Activated CD4-positive, alpha-beta T cell treated with anti-CD3 and anti-CD28 coated beads, Interleukin-2, amount 50 U/mL, for 1 hour (primary cell): ENCODE measurements around the gene RNF213.
A peak's percentile ranks its signal among the peaks of the same experiment; 100 is the strongest.

Experiments
- DNase-seq: peaks from one replicate; pipeline ENCODE4 v3.0.0-alpha.2; 2020

The RNF213 gene

DNA sequence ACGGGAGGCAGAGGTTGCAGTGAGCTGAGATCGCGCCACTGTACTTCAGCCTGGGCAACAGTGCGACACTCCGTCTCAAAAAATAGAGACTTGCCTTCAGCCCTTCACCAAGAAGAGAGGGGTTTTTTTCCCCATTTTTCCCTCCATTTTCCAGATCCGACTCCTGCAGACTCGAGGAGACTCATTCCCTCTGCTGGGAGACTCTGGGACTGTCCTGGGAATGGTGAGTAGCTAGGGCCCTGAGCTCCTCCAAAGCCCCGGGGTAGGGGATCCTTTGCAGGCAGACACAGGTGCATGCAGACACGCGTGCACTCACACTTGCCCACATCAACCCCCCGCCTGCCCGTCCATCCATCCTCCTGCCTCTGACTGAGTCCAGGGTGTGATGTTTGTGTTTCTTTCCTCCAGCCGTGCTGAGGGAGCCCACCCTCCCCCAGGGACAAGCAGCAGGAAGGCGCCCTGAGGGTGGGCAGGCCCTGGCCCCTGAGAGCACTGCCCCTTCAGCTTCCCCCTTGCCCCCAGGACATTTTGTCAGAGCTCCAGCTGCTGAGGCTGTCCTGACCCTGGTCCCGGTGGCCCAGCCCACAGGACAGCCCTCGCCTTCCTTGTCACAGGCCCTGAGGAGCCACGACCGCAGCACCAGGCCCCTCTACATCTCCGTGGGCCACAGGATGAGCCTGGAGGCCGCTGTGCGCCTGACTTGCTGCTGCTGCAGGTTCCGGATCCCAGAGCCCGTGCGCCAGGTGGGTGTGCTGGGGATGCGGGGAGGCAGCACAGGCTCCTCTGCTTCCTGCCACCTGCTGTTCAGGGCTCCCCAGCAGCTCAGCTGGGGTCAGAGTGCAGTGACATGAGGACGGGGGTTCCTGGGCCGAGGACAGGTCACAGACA, 164.5 kb downstream of the RNF213 start:
- no peak for DNase-seq

DNA sequence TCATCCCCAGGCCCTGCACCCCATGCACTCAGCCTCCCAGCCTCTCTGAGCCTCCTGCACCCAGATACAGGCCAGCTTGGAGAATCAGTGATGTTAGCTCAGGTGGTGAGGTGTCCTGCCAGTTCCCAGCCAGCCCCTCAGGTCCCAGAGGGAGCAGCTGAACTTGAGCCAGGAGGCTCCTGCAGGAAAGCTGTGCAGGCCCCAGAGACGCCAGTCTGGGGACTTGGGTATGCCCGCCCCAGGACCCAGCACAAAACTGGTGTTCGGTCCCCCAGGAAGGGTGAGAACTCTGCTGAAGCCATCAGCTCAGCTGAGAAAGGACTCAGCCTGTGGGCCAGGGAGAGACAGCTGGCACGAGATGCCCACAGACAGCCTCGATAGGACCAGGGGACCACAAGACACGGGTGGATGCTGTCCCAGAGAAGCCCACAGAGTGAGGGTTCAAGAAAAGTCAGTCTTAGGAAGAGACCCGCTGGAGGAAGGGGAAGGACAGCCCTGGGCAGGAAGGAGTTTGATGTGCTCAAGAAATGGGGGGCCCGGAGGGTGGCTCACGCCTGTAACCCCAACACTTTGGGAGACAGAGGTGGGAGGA, 165.3 kb downstream of the RNF213 start:
- DNase-seq: no peak

GRCh38 chr17:80426671-80427326, 166.1 kb downstream of the RNF213 start:
- peak; percentile 89 for DNase-seq

- DNase-seq: no peak
These were observed 167.0 kb downstream of the RNF213 start for GRCh38 chr17:80427366-80428282.

GRCh38 chr17:80428363-80428762, 167.7 kb downstream of the RNF213 start:
- DNase-seq: no peak

DNA sequence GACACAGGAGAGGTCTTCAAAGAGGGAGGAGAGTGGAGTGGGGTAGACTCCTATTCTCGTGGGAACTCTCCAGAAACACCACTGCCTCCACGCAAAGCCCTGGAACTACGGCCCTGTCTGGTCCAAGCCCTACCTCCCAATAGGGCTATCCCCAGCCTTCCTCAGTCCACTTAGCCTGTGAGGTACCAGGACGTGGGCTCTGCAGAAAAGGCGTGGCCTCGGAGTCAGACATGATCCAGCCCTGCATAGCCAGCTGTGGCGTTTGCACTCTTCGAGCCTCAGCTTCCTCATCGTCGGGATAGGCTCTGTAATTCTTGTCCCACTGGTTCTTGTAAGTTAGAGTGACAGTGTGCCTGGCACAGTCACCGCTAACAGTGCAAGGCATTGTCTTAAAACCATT, 168.1 kb downstream of the RNF213 start:
- no peak for DNase-seq

GRCh38 chr17:80429356-80430275, 169.0 kb downstream of the RNF213 start:
- no peak for DNase-seq

DNA sequence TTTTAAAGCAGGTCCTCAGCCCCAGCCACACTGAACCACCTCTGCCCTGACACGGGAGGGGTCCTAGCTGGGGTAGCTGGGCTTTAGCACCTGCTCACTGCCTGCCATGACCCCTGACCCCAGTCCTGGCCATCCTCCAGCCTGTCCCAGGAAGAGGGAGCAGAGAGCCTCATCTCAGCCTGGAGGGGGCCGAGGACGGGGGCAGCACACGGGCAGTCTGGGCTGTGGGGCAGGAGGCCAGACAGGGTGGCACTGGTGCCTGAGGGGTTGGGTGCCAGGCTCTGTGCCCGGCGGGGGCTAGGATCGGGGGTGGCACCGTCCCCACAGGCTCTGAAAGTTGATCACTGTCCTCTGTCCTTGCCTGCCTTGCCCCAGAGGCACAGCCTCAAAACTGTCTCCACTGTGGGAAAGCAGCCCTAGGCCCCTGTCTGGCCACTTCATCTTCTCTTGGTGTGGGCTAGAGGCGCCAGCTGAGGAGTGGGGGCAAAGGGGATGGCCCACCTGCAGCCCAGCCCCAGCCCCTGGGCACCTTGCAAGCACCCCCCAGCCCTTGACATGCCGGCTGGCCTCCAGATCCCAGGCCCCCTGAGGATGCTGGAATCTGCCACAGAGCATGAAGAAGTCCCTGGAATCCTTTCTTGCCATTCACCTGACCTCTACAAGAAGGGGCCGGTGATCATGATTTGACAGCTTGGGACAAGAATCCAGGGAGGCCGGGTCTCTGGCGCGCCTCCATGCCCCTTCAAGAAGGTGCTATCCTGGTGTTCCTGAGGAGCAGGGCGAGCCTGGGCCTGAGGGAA, 170.0 kb downstream of the RNF213 start:
- DNase-seq: no peak

DNA sequence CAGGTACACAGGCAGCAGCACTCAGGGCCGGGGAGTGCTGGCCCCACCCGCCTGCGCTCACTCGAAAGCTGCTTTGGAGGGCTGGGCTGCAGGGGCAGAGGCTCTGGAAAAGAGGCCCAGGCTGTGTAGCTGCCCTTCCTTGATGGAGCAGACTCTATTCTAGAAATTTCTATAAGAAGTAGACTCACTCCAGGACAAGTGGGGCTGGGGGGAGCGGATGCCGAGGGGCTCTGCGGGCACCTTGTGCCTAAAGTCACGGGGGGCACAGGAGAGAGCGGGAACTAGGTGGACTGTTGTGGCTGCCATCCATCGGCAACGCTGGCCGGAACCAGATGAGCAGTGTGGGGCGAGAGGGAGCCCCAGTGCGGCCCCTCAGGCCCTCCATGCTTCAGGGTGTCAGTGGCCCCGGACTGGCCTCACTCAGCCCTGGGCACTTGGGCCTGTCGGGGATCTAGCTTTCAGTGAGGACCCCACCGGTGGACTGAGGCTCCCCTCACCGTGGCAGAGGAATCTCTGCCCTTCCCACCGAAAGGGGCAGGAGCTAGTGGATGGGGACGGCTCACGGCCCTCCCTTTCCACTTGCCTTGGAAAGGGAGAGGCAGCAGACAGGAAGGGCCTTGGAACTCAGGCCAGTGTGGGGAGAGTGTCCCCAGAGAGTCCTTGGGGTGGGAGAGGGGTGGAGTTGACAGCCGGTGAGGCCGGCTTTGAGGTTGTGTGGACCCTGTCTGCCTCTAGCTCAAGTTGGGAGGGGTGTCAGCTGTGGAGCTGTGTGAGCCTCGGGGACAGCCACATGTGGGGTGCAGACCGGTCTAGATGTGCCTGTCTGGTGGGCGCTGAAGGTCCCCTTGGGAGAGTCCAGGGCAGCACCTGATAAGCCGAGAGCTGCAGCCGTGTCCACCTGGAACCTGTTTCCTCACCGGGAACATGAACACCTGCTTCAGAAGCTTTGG, 170.9 kb downstream of the RNF213 start:
- no peak for DNase-seq

- DNase-seq: no peak
These were observed 171.8 kb downstream of the RNF213 start for GRCh38 chr17:80432350-80432955.

DNA sequence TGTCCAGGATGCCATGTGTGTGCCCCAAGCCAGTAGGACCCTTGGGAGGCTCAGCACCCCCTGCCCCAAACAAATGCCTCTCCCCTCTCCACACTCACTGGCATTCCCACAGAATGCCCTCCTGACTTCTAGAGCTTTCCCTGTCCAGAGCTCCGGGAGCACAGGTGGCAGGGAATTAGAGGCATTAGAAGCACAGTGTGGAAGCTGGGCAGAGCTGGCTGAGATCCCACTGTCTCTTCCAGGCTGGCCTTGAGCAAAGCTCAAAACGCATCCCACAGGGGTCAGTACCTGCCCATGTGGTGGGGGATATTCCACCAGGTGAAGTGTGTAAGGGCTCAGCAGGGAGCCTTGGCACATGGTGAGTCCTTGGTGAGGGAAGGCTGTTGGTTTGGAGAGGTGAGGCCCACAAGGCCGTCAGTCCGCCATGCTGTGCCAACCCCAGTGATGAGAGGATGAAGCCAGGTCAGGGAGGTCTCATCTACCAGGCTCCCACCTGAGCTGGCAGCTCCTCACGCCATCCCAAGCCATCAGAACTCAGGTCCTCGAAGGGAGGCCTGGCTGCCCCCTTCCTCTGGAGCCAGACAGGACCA, 172.4 kb downstream of the RNF213 start:
- DNase-seq: no peak

DNA sequence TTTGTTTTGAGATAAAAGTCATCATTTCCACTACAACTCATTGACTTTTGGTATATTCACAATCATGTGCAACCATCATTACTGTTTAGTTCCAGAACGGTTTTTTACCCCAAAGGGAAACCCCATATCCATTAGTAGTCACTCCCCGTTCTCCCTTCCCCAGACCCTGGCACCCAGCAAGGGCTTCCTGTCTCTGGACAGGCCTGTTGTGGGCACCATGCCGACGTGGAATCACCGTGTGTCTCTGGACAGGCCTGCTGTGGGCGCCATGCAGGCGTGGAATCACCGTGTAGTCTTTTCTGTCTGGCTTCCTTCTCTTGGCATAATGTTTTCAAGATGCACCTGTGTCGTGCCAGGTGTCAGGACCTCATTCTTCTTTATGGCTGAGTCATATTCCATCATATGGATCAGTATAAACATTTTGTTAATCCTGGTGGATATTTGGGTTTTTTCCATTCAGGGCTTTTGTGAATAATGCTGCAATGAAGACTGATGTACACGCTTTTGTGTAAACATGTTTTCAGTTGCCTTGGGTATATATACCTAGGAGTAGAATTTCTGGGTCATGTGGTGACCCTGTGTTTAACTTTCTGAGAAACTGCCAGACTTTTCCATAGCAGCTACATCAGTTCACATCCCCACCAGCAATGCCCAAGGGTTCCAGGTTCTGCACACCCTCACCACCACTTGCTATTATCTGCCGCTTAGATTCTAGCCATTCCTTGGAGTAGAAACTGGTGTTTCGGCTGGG, 173.4 kb downstream of the RNF213 start:
- DNase-seq: no peak

DNA sequence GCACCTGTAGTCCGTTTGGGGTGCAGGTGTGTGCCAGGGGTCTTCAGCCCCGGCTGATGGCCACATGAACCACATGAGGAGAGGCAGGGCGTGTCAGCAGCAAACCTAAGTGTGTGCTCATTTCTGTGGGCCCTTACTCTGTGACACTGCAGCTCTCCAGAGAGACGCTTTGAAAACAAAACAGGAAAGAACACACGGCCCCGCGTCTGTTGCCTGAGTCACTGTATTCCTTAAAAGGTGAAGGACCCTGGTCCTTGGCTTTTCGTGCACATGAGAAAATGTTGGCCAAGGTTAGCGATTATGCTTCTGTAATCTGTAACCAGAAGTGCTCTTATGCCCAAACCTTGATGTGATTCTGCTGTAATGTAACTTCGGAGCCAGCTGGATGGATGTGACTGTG, 176.9 kb downstream of the RNF213 start:
- DNase-seq: no peak

DNA sequence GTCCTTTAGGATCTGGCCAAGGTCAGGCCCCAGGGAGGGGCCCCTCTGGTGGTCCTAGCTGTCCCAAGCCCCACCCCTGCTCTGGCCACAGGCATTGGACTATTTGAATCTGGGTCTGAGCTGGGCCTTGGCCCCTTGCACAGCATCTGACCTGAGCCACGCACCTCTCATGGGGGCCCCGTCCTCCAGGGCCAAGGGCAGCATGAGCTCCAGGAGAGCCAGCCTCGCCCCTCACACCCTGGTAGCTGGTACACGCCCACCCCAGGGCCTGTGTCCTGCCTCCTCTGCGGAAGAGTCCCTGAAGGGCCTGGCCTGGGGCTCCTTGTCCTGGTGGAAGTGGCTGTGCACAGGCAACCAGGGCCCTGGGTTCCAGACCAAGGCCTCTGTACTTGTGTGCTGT, 178.2 kb downstream of the RNF213 start:
- no peak for DNase-seq

DNA sequence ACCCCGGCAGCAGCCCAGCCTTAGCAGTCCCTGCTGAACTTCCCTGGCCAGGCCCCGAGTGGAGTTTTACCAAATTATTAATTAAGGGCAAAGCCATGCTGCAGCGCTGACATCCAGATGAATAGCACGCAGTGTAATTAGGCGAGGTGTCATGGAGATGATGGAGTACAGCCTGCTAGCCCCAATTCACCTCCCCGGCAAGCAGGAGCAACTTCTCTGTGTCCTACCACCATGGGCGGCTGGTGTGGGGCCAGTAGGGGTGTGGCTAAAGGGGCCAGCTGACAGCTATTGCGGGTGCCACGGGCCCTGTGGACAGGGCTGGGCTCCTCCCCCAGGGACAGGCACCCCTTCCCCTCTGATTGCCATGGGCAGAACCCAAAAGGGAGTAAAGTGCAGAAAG, 178.8 kb downstream of the RNF213 start:
- no peak for DNase-seq

DNA sequence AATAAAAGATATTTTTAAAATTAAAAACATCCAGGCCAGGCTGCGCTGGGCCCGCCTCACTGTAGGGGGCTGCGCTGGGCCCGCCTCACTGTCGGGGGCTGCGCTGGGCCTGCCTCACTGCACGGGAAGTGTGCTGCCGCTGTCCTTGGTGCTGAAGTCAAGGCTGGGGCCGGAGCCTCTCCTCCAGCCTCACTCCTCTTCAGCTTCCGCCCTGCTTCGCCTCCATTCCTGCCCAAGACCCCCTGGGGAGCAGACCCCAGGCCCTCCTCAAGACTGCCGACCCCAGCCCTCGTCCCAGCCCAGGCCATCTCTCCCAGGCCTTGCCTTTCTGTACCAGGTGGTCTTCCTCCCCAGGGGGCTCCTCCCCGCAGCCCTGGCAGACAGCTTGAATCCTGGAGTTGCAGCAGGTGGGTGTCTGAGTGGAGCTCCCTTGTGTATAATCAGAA, 180.5 kb downstream of the RNF213 start:
- peak; percentile 60 for DNase-seq

GRCh38 chr17:80441598-80442322, 181.1 kb downstream of the RNF213 start:
- DNase-seq: no peak
